Pulmonary artery endothelial cell (primary cell): ENCODE results near the gene ALDOA. TPM values are rescaled to one million over a fixed set of nuclear protein-coding genes. Genes with fewer than 3 reads are reported as not detected.
"Not testable (repeated sequence)": the region's sequence is repeated elsewhere in the genome, so short reads cannot be mapped to it uniquely, and the experiment has no call there.

Experiments used
- DNase-seq: peaks from one replicate; pipeline ENCODE4 v3.0.0-alpha.2; 2011; ENCODE audit warnings: low read depth, low spot score
- total RNA-seq: library from RNA; depleted of rRNA; stranded (reverse); fragments of >200 nt; gene quantifications from 2 replicates; pipeline ENCODE4 v1.2.3, GENCODE V29; 2014

ALDOA gene
- total RNA-seq, 1 donor from 2014 or later, result 602 TPM

DNA sequence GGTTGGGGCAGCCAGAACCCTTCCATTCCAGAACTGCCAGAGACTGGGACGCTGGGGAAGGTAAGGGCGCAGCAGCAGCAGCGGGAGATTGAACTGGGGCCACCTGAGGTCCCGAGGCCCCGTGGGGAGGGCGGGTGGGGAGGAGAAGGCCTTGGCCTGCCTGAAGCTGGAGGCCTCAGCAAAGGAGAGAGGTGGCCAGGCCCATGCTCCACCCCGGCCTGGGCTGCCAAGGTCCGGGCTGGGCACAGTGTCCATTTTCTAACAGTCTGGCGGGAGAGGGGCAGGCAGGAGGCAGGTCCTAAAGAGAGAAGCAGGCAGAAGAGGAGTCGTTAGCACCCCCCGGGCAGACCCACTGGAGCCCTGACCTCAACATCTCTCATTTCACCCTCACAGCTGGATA lies 48.9 kb downstream of the ALDOA start:
- DNase-seq, result no peak

DNA sequence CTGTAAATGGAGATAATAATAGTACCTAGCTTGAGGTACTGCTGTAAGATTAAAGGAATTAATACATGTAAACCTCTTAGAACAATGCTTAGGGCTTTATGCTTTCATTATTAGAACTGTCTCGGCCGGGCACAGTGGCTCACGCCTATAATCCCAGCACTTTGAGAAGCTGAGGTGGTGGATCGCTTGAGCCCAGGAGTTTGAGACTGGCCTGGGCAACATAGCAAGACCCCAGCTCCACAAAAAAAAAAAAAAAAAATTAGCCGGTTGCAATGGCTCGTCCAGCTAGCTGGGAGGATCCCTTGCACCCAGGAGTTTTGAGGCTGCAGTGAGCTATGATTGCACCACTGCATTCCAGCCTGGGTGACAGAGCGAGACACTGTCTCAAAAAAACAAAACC lies 49.3 kb downstream of the ALDOA start:
- DNase-seq, result not testable (repeated sequence)

DNA sequence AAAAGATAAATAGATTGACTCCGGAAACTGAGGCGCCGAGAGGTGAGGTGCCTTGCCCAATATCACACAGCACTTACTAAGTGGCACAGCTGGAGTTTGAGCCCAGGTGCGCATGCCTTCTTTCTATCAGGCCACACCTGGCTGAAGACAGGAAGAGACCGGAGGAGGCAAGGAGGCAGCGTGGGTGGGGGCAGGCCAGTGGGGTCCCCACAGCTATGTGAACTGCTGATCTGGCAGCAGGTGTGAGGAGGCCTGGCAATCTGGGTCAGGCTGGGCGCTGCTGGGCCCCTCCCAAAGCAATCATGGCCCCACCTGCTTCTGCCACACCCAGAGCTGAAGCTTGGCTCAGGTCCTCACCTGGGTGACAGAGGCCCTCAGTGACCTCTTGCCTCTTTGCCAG lies 49.7 kb downstream of the ALDOA start:
- no peak for DNase-seq

DNA sequence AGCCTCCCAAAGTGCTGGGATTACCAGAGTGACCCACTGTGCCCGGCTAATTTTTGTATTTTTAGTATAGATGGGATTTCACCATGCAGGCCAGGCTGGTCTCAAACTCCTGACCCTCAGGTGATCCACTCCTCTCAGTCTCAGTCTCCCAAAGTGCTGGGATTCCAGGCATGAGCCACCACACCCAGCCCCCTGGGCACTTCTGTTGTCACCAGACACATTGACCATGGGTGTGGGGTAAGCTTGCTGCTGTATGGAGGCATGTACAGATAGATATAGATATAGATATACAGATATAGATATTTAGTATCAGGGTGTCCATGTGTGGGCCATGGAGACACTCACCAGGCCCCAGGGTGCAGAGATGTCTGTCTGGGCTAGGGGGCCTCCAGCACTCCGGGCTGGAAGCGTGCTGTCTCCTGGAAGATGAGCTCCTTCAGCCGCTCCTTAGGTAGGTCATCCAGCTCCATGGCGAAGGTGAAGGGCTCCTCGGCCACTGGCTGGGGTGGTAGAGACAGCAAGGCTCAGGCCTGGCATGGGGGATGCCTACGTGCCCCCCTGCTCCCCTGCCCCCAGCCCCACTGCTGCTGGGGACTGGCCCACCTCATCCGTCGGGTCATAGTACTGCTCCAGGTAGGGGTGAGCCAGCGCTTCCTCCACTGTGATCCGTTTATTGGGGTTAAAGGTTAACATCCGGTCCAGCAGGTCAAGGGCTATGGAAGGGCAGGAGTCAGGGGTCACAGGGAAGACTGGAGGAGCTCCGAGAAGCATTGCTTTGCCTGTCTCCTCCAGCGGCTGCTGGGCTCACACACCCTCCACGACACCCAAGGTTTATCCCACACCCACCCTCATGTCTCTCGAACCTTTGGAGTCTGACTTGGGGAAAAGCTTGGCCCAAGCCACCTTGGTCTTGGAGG lies 51.0 kb downstream of the ALDOA start:
- DNase-seq, result no peak

DNA sequence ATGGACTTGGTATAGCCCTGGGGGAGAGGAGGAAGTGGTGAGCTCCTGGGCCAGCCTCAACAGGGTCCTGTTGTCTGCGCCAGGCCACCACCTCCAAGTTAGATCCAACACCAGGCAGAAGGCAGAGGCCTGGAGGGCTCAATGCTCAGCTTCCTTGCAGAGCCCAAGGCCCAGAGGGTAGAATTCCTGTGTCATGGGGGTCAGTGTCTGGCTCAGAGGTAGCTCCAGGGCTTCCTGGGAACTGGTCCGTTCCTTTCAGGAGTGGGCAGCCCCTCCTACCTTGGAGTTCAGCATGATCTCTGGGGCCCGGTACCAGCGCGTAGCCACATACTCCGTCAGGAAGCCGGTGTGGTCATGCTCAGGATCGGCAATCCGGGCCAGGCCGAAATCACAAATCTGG lies 52.2 kb downstream of the ALDOA start:
- DNase-seq, result no peak

DNA sequence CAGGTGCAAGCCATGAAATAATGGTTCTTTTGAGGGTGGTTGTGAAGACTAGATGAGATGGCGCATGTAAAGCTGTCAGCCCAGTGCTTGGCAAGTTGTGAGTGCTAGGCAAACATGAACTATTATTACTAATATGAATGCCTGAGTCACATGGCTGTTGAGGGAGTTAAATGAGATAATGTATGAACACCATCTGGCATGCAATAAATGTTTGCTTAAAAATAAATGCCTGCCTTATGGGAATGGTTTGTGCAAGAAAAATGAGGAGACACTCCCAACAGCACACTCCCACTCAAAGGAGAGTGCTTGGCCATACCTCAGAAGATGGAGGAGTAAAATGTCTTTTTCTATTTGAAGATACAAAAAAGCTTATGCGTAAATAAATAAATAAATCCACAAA lies 53.9 kb downstream of the ALDOA start:
- no peak for DNase-seq

Other genes with a start within 250 kb of the ALDOA start
- 17.4 and 26.1 TPM in 2 replicates for gene PAGR1, start 249.6 kb upstream of the ALDOA start, total RNA-seq
- gene MVP, start 245.3 kb upstream of the ALDOA start, total RNA-seq, result 433 and 451 TPM in 2 replicates
- 60.3 and 88.5 TPM in 2 replicates for gene CDIPT, start 202.5 kb upstream of the ALDOA start, total RNA-seq
- 0.53 and 0.73 TPM in 2 replicates for gene SEZ6L2, start 166.2 kb upstream of the ALDOA start, total RNA-seq
- gene ASPHD1, start 165.3 kb upstream of the ALDOA start, total RNA-seq, result 0.63 and 1.3 TPM in 2 replicates
- gene KCTD13, start 139.5 kb upstream of the ALDOA start, total RNA-seq, result 4.4 and 4.8 TPM in 2 replicates
- 75.9 and 80.9 TPM in 2 replicates for gene TMEM219, start 103.7 kb upstream of the ALDOA start, total RNA-seq
- gene TAOK2, start 91.9 kb upstream of the ALDOA start, total RNA-seq, result 97.0 and 109 TPM in 2 replicates
- gene HIRIP3, start 70.1 kb upstream of the ALDOA start, total RNA-seq, result 7.5 and 11.2 TPM in 2 replicates
- gene INO80E, start 69.5 kb upstream of the ALDOA start, total RNA-seq, result 19.1 and 24.5 TPM in 2 replicates
- gene DOC2A, start 54.7 kb upstream of the ALDOA start, total RNA-seq, result 0.26 and 0.49 TPM in 2 replicates
- gene C16orf92, start 42.6 kb upstream of the ALDOA start, total RNA-seq, result not detected in 2 replicates
- gene TLCD3B, start 34.5 kb upstream of the ALDOA start, total RNA-seq, result 0.11 and 0.13 TPM in 2 replicates
- gene PPP4C, start 10.2 kb downstream of the ALDOA start, total RNA-seq, result 271 and 311 TPM in 2 replicates
- 0.07 and 0.18 TPM in 2 replicates for gene TBX6, start 26.2 kb downstream of the ALDOA start, total RNA-seq
- gene YPEL3, start 30.5 kb downstream of the ALDOA start, total RNA-seq, result 6.1 and 12.2 TPM in 2 replicates
- 0.53 and 0.81 TPM in 2 replicates for gene GDPD3, start 47.8 kb downstream of the ALDOA start, total RNA-seq
- 36.6 and 43.7 TPM in 2 replicates for gene MAPK3, start 57.5 kb downstream of the ALDOA start, total RNA-seq
- 1.8 and 2.0 TPM in 2 replicates for gene CORO1A, start 117.8 kb downstream of the ALDOA start, total RNA-seq
- gene BOLA2B, start 127.9 kb downstream of the ALDOA start, total RNA-seq, result 19.9 and 25.6 TPM in 2 replicates
- gene SLX1A, start 128.1 kb downstream of the ALDOA start, total RNA-seq, result 30.5 and 55.9 TPM in 2 replicates
- gene SULT1A3, start 133.5 kb downstream of the ALDOA start, total RNA-seq, result 1.6 and 2.5 TPM in 2 replicates
- gene NPIPB13, start 182.7 kb downstream of the ALDOA start, total RNA-seq, result 0.46 and 1.4 TPM in 2 replicates